ENCODE results near the gene PLA2G4C.
"Not testable (repeated sequence)": the region's sequence is repeated elsewhere in the genome, so short reads cannot be mapped to it uniquely, and the experiment has no call there.

The PLA2G4C gene

DNA sequence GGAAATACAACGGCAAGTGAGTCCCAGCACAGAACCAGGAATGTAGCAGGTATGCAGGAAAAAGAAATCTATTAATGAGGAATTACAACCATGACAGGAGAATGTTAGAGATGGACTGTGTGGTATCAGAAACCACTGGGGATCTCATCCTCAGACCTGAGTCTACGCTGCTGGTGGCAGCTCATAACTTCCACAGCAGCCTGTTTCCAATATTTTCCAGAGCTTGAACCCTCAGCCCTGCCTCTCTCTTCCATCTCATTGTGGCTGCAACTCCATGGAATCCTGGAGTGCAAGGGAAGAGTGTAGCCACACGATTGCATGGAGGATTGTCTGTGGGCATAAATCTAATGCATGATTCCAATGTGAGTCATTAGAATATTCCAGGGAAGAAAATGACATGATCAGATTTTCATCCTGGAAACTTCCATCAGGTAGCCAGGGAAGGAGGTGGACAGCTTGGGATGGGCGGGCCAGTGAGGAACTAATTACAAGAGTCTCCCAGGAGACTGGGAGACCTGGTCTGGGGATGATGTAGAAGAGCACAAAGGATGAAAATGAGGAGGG, 14.9 kb downstream of the PLA2G4C start:
- no peak overlapping the region for H3K4me2 ChIP-seq (ENCODE audit: low read length)
- no peak overlapping the region for H3K4me3 ChIP-seq (ENCODE audit: low read depth, low read length, poor library complexity, severe bottlenecking)
- no peak overlapping the region for H3K9ac ChIP-seq (ENCODE audit: low read length)
- no peaks in the 10 kb centered on the region for H3F3A ChIP-seq (ENCODE audit: insufficient read depth, low read length)
- H3K9me2 ChIP-seq (ENCODE audit: low read depth, low read length): no peaks in the 10 kb centered on the region
- no peaks in the 10 kb centered on the region; the same call in 1 of the 2 replicates for H3K36me3 ChIP-seq (ENCODE audit: insufficient read depth, low read length)
- H3K27ac ChIP-seq (ENCODE audit: low read depth, low read length, poor library complexity, severe bottlenecking): no peak overlapping the region
- H3K4me1 ChIP-seq (ENCODE audit: insufficient read depth, low read length, severe bottlenecking): no peaks in the 10 kb centered on the region
- TF ChIP-seq, protein P1, sequence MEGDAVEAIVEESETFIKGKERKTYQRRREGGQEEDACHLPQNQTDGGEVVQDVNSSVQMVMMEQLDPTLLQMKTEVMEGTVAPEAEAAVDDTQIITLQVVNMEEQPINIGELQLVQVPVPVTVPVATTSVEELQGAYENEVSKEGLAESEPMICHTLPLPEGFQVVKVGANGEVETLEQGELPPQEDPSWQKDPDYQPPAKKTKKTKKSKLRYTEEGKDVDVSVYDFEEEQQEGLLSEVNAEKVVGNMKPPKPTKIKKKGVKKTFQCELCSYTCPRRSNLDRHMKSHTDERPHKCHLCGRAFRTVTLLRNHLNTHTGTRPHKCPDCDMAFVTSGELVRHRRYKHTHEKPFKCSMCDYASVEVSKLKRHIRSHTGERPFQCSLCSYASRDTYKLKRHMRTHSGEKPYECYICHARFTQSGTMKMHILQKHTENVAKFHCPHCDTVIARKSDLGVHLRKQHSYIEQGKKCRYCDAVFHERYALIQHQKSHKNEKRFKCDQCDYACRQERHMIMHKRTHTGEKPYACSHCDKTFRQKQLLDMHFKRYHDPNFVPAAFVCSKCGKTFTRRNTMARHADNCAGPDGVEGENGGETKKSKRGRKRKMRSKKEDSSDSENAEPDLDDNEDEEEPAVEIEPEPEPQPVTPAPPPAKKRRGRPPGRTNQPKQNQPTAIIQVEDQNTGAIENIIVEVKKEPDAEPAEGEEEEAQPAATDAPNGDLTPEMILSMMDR (IDR thresholded peaks at IDR 0.05; ENCODE audit: low read length): no peak
- no peak for TF ChIP-seq EZH2 (IDR thresholded peaks at IDR 0.05; ENCODE audit: borderline replicate concordance, low read length)
- H4K20me1 ChIP-seq (ENCODE audit: insufficient read depth, low read length): no peaks in the 10 kb centered on the region
- no peak overlapping the region for H2AFZ ChIP-seq (ENCODE audit: low read length)
- peaks cover 4% of the 10 kb centered on the region; the same call in 1 of the 2 replicates for H3K27me3 ChIP-seq (ENCODE audit: insufficient read depth, low read length)
- H3K9me3 ChIP-seq (ENCODE audit: low read length): 0 out of 2 replicates have a peak, but pooled peaks cover 2% of the 10 kb centered on the region
- no peaks in the 10 kb centered on the region for H3K79me2 ChIP-seq (ENCODE audit: insufficient read depth, low read length)

DNA sequence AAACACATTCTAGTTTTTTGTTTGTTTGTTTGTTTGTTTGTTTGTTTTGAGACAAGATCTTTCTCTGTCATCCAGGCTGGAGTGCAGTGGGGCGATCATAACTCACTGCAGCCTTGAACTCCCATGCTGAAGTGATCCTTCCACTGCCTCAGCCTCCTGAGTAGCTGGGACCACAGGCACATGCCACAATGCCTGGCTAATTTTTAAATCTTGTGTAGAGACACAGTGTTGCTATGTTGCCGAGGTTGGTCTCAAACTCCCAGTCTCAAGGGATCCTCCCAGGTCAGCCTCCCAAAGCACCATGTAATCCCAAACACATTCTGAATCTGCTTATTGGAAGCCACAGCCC, 15.8 kb downstream of the PLA2G4C start:
- no peaks in the 10 kb centered on the region for H3K4me1 ChIP-seq (ENCODE audit: insufficient read depth, low read length, severe bottlenecking)
- H3F3A ChIP-seq (ENCODE audit: insufficient read depth, low read length): no peaks in the 10 kb centered on the region
- H2AFZ ChIP-seq (ENCODE audit: low read length): no peak overlapping the region
- H3K9me3 ChIP-seq (ENCODE audit: low read length): 0 out of 2 replicates have a peak, but pooled peaks cover 2% of the 10 kb centered on the region
- H3K36me3 ChIP-seq (ENCODE audit: insufficient read depth, low read length): no peaks in the 10 kb centered on the region; the same call in 1 of the 2 replicates
- H3K79me2 ChIP-seq (ENCODE audit: insufficient read depth, low read length): no peaks in the 10 kb centered on the region
- TF ChIP-seq, protein P1 (IDR thresholded peaks at IDR 0.05; ENCODE audit: low read length): no peak
- no peak for TF ChIP-seq EZH2 (IDR thresholded peaks at IDR 0.05; ENCODE audit: borderline replicate concordance, low read length)
- H3K9ac ChIP-seq (ENCODE audit: low read length): no peak overlapping the region
- no peak overlapping the region for H3K27ac ChIP-seq (ENCODE audit: low read depth, low read length, poor library complexity, severe bottlenecking)
- H3K4me3 ChIP-seq (ENCODE audit: low read depth, low read length, poor library complexity, severe bottlenecking): no peak overlapping the region
- H3K4me2 ChIP-seq (ENCODE audit: low read length): no peak overlapping the region
- no peaks in the 10 kb centered on the region for H3K9me2 ChIP-seq (ENCODE audit: low read depth, low read length)
- H4K20me1 ChIP-seq (ENCODE audit: insufficient read depth, low read length): no peaks in the 10 kb centered on the region
- peaks cover 4% of the 10 kb centered on the region; the same call in 1 of the 2 replicates for H3K27me3 ChIP-seq (ENCODE audit: insufficient read depth, low read length)

DNA sequence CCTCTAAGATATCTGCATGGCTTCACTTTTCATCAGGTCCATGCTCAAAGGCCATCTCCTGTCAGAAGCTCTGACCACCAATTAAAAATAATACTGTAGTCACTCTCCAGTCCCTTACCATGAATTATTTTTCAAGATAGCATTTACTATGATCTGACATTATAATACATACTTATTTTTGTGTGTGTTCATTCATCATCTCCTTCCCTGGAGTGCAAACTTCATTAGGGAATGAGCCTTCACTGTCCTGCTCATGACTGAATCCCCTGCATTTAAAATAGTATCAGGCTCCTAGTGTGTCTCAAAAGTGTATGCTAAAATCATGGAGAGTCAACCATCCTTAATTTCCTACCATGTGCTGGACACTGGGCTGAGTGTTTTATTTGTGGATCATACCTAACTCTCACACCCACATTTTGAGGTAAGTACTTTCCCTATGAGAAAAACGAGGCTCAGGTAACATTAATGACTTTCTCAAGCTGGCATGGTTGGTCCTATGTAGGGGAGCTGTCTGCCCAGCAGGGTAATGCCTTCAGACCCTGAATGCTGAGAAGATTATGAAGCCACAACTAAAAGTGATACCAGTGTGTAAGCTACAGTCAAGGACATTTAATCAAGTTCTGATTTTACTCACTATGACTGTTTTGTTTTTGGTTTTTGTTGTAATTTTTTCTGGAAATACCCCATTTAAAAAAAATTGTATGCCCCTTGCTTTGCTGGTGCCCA, 16.3 kb downstream of the PLA2G4C start:
- H3K9ac ChIP-seq (ENCODE audit: low read length): no peak overlapping the region
- no peak overlapping the region for H3K27ac ChIP-seq (ENCODE audit: low read depth, low read length, poor library complexity, severe bottlenecking)
- no peaks in the 10 kb centered on the region for H3K79me2 ChIP-seq (ENCODE audit: insufficient read depth, low read length)
- no peak overlapping the region for H3K4me3 ChIP-seq (ENCODE audit: low read depth, low read length, poor library complexity, severe bottlenecking)
- no peaks in the 10 kb centered on the region for H3K4me1 ChIP-seq (ENCODE audit: insufficient read depth, low read length, severe bottlenecking)
- TF ChIP-seq EZH2 (IDR thresholded peaks at IDR 0.05; ENCODE audit: borderline replicate concordance, low read length): no peak
- TF ChIP-seq, protein P1 (IDR thresholded peaks at IDR 0.05; ENCODE audit: low read length): no peak
- 0 out of 2 replicates have a peak, but pooled peaks cover 2% of the 10 kb centered on the region for H3K9me3 ChIP-seq (ENCODE audit: low read length)
- H3K36me3 ChIP-seq (ENCODE audit: insufficient read depth, low read length): no peaks in the 10 kb centered on the region; the same call in 1 of the 2 replicates
- no peaks in the 10 kb centered on the region for H4K20me1 ChIP-seq (ENCODE audit: insufficient read depth, low read length)
- peaks cover 4% of the 10 kb centered on the region; the same call in 1 of the 2 replicates for H3K27me3 ChIP-seq (ENCODE audit: insufficient read depth, low read length)
- no peak overlapping the region for H2AFZ ChIP-seq (ENCODE audit: low read length)
- H3K4me2 ChIP-seq (ENCODE audit: low read length): no peak overlapping the region
- no peaks in the 10 kb centered on the region for H3F3A ChIP-seq (ENCODE audit: insufficient read depth, low read length)
- H3K9me2 ChIP-seq (ENCODE audit: low read depth, low read length): no peaks in the 10 kb centered on the region

DNA sequence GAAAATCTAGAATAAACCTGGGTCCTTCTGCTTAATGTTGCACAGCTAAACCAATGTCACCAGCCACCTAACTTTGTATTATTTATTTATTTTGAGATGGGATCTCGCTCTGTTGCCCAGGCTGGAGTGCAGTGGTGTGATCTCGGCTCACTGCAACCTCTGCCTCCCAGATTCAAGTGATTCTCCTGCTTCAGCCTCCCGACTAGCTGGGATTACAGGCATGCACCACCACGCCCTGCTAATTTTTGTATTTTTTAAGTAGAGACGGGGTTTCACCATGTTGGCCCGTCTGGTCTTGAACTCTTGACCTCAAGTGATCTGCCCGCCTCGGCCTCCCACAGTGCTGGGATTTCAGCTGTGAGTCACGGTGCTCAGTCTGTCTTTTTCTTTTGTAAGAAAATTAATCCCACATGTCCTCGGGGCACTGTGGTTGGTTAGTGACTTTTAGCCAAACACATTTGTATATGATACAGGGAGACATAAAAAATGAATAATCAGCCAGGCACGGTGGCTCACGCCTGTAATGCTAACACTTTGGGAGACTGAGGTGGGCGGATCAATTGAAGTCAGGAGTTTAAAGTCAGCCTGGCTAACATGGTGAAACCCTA, 19.4 kb downstream of the PLA2G4C start:
- H3K36me3 ChIP-seq (ENCODE audit: insufficient read depth, low read length); H3K9ac ChIP-seq (ENCODE audit: low read length); H3K79me2 ChIP-seq (ENCODE audit: insufficient read depth, low read length); H3K4me1 ChIP-seq (ENCODE audit: insufficient read depth, low read length, severe bottlenecking); H3F3A ChIP-seq (ENCODE audit: insufficient read depth, low read length); H3K27me3 ChIP-seq (ENCODE audit: insufficient read depth, low read length); H2AFZ ChIP-seq (ENCODE audit: low read length); H3K27ac ChIP-seq (ENCODE audit: low read depth, low read length, poor library complexity, severe bottlenecking); H3K9me3 ChIP-seq (ENCODE audit: low read length); H3K4me3 ChIP-seq (ENCODE audit: low read depth, low read length, poor library complexity, severe bottlenecking); H3K9me2 ChIP-seq (ENCODE audit: low read depth, low read length); H4K20me1 ChIP-seq (ENCODE audit: insufficient read depth, low read length); H3K4me2 ChIP-seq (ENCODE audit: low read length): not testable (repeated sequence)

Measured in OCI-LY1 (cell line).